ENCODE data around the gene ARAP1.
A peak's percentile ranks its signal among the peaks of the same experiment; 100 is the strongest.

Gene ARAP1
- long read RNA-seq, full-length matches to known transcripts = 14 of 94 reads
- long read RNA-seq, partial matches to known transcripts = 50 of 94 reads
- long read RNA-seq, other reads (novel, unspliced or antisense) = 30 of 94 reads

GRCh38 chr11:72752088-72752914, at the start of gene ARAP1:
Gene ARAP1 (minus strand): TSS chr11:72752408. CDS start chr11:72727128, 25,280 bp downstream.
- peak within 1 kb of the TSS; percentile 75 for H3K4me3 ChIP-seq (replicated peaks; ENCODE audit: insufficient read depth, low read length)
- no peaks in the 10 kb centered on the region for H3K27me3 ChIP-seq (ENCODE audit: insufficient read depth, poor library complexity, severe bottlenecking)
- TF ChIP-seq REST (IDR thresholded peaks at IDR 0.05; ENCODE audit: insufficient replicate concordance, low read depth) = no peak
- no peak for TF ChIP-seq GABPA (IDR thresholded peaks at IDR 0.05; ENCODE audit: low read depth)
- TF ChIP-seq SPI1 (IDR thresholded peaks at IDR 0.05; ENCODE audit: borderline replicate concordance, low read depth) = no peak
- TF ChIP-seq, protein P1, sequence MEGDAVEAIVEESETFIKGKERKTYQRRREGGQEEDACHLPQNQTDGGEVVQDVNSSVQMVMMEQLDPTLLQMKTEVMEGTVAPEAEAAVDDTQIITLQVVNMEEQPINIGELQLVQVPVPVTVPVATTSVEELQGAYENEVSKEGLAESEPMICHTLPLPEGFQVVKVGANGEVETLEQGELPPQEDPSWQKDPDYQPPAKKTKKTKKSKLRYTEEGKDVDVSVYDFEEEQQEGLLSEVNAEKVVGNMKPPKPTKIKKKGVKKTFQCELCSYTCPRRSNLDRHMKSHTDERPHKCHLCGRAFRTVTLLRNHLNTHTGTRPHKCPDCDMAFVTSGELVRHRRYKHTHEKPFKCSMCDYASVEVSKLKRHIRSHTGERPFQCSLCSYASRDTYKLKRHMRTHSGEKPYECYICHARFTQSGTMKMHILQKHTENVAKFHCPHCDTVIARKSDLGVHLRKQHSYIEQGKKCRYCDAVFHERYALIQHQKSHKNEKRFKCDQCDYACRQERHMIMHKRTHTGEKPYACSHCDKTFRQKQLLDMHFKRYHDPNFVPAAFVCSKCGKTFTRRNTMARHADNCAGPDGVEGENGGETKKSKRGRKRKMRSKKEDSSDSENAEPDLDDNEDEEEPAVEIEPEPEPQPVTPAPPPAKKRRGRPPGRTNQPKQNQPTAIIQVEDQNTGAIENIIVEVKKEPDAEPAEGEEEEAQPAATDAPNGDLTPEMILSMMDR (IDR thresholded peaks at IDR 0.05; ENCODE audit: insufficient read depth, low read length) = no peak
- no peak; the same call in 1 of the 2 replicates for TF ChIP-seq POLR2AphosphoS5 (IDR thresholded peaks at IDR 0.05; ENCODE audit: low read depth)
- H3K27ac ChIP-seq (replicated peaks) = peak within 1 kb of the TSS; percentile 58
- peak; percentile 55 to 75 for DNase-seq (ENCODE audit: low read depth in 1 of 2, low spot score in 1 of 2)

GRCh38 chr11:72799441-72799840, 47.2 kb upstream of the ARAP1 start:
- no peak overlapping the region for H3K27ac ChIP-seq (replicated peaks)
- H3K4me3 ChIP-seq (replicated peaks; ENCODE audit: insufficient read depth, low read length) = no peak overlapping the region
- H3K27me3 ChIP-seq (ENCODE audit: insufficient read depth, poor library complexity, severe bottlenecking) = no peaks in the 10 kb centered on the region
- no peak for TF ChIP-seq GABPA (IDR thresholded peaks at IDR 0.05; ENCODE audit: low read depth)
- TF ChIP-seq POLR2AphosphoS5 (IDR thresholded peaks at IDR 0.05; ENCODE audit: low read depth) = no peak
- TF ChIP-seq REST (IDR thresholded peaks at IDR 0.05; ENCODE audit: insufficient replicate concordance, low read depth) = no peak
- TF ChIP-seq SPI1 (IDR thresholded peaks at IDR 0.05; ENCODE audit: borderline replicate concordance, low read depth) = no peak
- TF ChIP-seq, protein P1 (IDR thresholded peaks at IDR 0.05; ENCODE audit: insufficient read depth, low read length) = no peak
- no peak for DNase-seq (ENCODE audit: low read depth in 1 of 2, low spot score in 1 of 2)

DNA sequence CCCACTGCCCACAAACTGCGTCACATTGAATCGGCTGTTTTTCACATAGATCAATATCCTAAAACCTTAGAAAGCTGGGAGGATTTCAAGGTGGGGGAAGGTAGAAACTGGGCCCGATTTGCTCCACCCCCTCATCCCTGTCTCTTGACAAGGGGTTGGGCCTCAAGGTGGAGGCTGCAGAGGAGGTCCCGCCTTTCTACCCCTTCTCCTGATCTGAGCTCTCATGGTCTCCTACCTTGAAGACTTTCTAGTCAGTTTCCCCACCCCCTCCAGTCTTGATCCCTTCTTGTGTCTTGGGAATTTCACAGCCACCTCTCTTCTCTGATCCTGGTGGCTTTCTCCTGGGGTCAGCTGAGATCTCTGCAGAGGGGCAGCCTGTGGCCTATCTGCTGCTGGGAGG, 46.2 kb upstream of the ARAP1 start:
- Histone ChIP-seq H3K27me3 (ENCODE audit: insufficient read depth, poor library complexity, severe bottlenecking) (no peaks in the 10 kb centered on the region), H3K4me3 (replicated peaks; ENCODE audit: insufficient read depth, low read length) (no peak overlapping the region), H3K27ac (replicated peaks) (no peak overlapping the region)
- TF ChIP-seq GABPA (IDR thresholded peaks at IDR 0.05; ENCODE audit: low read depth) (no peak), SPI1 (IDR thresholded peaks at IDR 0.05; ENCODE audit: borderline replicate concordance, low read depth) (no peak), POLR2AphosphoS5 (IDR thresholded peaks at IDR 0.05; ENCODE audit: low read depth) (no peak), REST (IDR thresholded peaks at IDR 0.05; ENCODE audit: insufficient replicate concordance, low read depth) (no peak)
- TF ChIP-seq, protein P1 (IDR thresholded peaks at IDR 0.05; ENCODE audit: insufficient read depth, low read length) = no peak
- no peak for DNase-seq (ENCODE audit: low read depth in 1 of 2, low spot score in 1 of 2)
